PC-3 (cell line): ENCODE results near the gene CORO2A. TPM values are rescaled to one million over a fixed set of nuclear protein-coding genes. Genes with fewer than 3 reads are reported as not detected.
A peak's percentile ranks its signal among the peaks of the same experiment; 100 is the strongest.

Experiments used
- ATAC-seq: fragments of 200-7000 bp; cut with Tn5 transposase; 2 replicates; pipeline ENCODE4 v1.9.1; 2020; ENCODE audit warnings: mild to moderate bottlenecking, moderate library complexity
- BruUV-seq: library from RNA; stranded (reverse); fragments of 400-500 nt; replicated peaks from 2 replicates; lab custom pipeline; 2021; lab: Mats Ljungman, UMichigan
- CTCF ChIA-PET: fragments of 300-600 bp; sonication (Branson Sonifier 250); formaldehyde crosslinking; loops from one replicate; lab custom pipeline; 2022; ENCODE audit warnings: antibody characterized with exemption; lab: Charles Lee
- POLR2A ChIA-PET: fragments of 300-600 bp; sonication (Branson Sonifier 250); formaldehyde crosslinking; loops from one replicate; lab custom pipeline; 2022; ENCODE audit warnings: antibody characterized with exemption; ENCODE audit not compliant: unreplicated experiment; lab: Charles Lee
- DNase-seq: peaks from one replicate; pipeline ENCODE4 v3.0.0-alpha.2; 2015
- H2AFZ ChIP-seq: fragments of 300-600 bp; sonication (generic); 2 replicates; pipeline ENCODE4 v1.6.0; 2016; ENCODE audit warnings: antibody characterized with exemption, low read length
- H3F3A ChIP-seq: fragments of 300-600 bp; sonication (generic); one replicate; pipeline ENCODE4 v1.6.0; 2017; ENCODE audit warnings: antibody characterized with exemption, low read length, control low read depth, mild to moderate bottlenecking; ENCODE audit not compliant: unreplicated experiment
- H3K27ac ChIP-seq: fragments of 300-600 bp; sonication (generic); 2 replicates; pipeline ENCODE4 v1.5.1; 2016; ENCODE audit warnings: mild to moderate bottlenecking, low read length
- H3K27me3 ChIP-seq: fragments of 300-600 bp; sonication (generic); 2 replicates; pipeline ENCODE4 v1.6.1; 2016; ENCODE audit warnings: low read length, mixed read lengths
- H3K36me3 ChIP-seq: fragments of 300-600 bp; sonication (generic); 2 replicates; pipeline ENCODE4 v1.6.1; 2016; ENCODE audit warnings: low read depth, mixed run types, low read length, mixed read lengths
- H3K4me1 ChIP-seq: fragments of 300-600 bp; sonication (generic); 2 replicates; pipeline ENCODE4 v1.5.1; 2016; ENCODE audit warnings: low read length; ENCODE audit not compliant: insufficient read depth
- H3K4me2 ChIP-seq: fragments of 300-600 bp; sonication (generic); 2 replicates; pipeline ENCODE4 v1.6.0; 2016; ENCODE audit warnings: low read length
- H3K4me3 ChIP-seq: fragments of 300-600 bp; sonication (generic); 2 replicates; pipeline ENCODE4 v1.5.1; 2016; ENCODE audit warnings: mild to moderate bottlenecking, low read length, mixed read lengths
- H3K79me2 ChIP-seq: fragments of 300-600 bp; sonication (generic); 2 replicates; pipeline ENCODE4 v1.6.1; 2017; ENCODE audit warnings: low read length, mixed read lengths
- H3K9ac ChIP-seq: fragments of 300-600 bp; sonication (generic); 2 replicates; pipeline ENCODE4 v1.6.0; 2016; ENCODE audit warnings: mild to moderate bottlenecking, low read length
- H3K9me2 ChIP-seq: fragments of 300-600 bp; sonication (generic); replicated peaks from 2 replicates; pipeline ENCODE4 v1.6.1; 2016; ENCODE audit warnings: mixed run types, low read length, mixed read lengths
- H3K9me3 ChIP-seq: fragments of 300-600 bp; sonication (generic); 2 replicates; pipeline ENCODE4 v1.6.1; 2016; ENCODE audit warnings: low read length, mixed read lengths
- H4K20me1 ChIP-seq: fragments of 300-600 bp; sonication (generic); 2 replicates; pipeline ENCODE4 v1.6.1; 2016; ENCODE audit warnings: low read length, mixed read lengths
- CTCF ChIP-seq: fragments of 300-600 bp; sonication (generic); conservative IDR thresholded peaks from 2 replicates; pipeline ENCODE4 v1.5.1; 2017; ENCODE audit warnings: antibody characterized with exemption, low read depth, mild to moderate bottlenecking, low read length
- EZH2 ChIP-seq: fragments of 300-600 bp; sonication (generic); IDR thresholded peaks from one replicate; pipeline ENCODE4 v1.6.1; 2017; ENCODE audit warnings: antibody characterized with exemption, mild to moderate bottlenecking, low read length; ENCODE audit not compliant: unreplicated experiment
- EZH2phosphoT487 ChIP-seq: fragments of 300-600 bp; sonication (generic); IDR thresholded peaks from 2 replicates; pipeline ENCODE4 v1.6.1; 2018; ENCODE audit warnings: mild to moderate bottlenecking, antibody characterized with exemption, low read length, borderline replicate concordance
- intact Hi-C: fragments of 100-400 bp; cut with micrococcal nuclease; formaldehyde crosslinking; loops from 2 replicates; pipeline ENCODE4 v1.9.0; 2023
- total RNA-seq: library from RNA; depleted of rRNA; stranded (reverse); fragments of >200 nt; gene quantifications from 2 replicates; pipeline ENCODE4 v1.2.3, GENCODE V29; 2014

CORO2A gene
- total RNA-seq, 1 experiment from 2014 or later = 2.2 TPM

- H3F3A ChIP-seq = no peaks in the 10 kb centered on the region
- H3K9me3 ChIP-seq = no peaks in the 10 kb centered on the region
- DNase-seq = no peak
- no peaks in the 10 kb centered on the region for H3K9me2 ChIP-seq
- H4K20me1 ChIP-seq = no peaks in the 10 kb centered on the region
- no TSS peak for BruUV-seq
- H3K9ac ChIP-seq = no peak overlapping the region
- H3K4me1 ChIP-seq = peaks cover 50% of the 10 kb centered on the region
- no peaks in the 10 kb centered on the region for H3K79me2 ChIP-seq
- no peak overlapping the region for H3K4me3 ChIP-seq
- POLR2A ChIA-PET = no interaction called here
- no peak overlapping the region for H3K4me2 ChIP-seq
- no peak for ATAC-seq
- intact Hi-C loops = no loop called here
- CTCF ChIA-PET = no interaction called here
- no peaks in the 10 kb centered on the region for H3K27me3 ChIP-seq
- no peak overlapping the region for H3K27ac ChIP-seq
- H3K36me3 ChIP-seq = 0 out of 2 replicates have a peak, but pooled peaks cover 5% of the 10 kb centered on the region
- no peak overlapping the region for H2AFZ ChIP-seq
- TF ChIP-seq EZH2 (no peak), EZH2phosphoT487 (no peak), CTCF (no peak)
These were observed 34.5 kb upstream of the CORO2A start for GRCh38 chr9:98226957-98227356.

- H4K20me1 ChIP-seq = no peaks in the 10 kb centered on the region
- H3K27ac ChIP-seq = no peak overlapping the region
- TF ChIP-seq CTCF (no peak), EZH2phosphoT487 (no peak), EZH2 (no peak)
- peaks cover 45% of the 10 kb centered on the region for H3K4me1 ChIP-seq
- H3K36me3 ChIP-seq = 0 out of 2 replicates have a peak, but pooled peaks cover 5% of the 10 kb centered on the region
- no peak overlapping the region for H3K4me2 ChIP-seq
- no peak overlapping the region for H3K4me3 ChIP-seq
- H3F3A ChIP-seq = no peaks in the 10 kb centered on the region
- no peaks in the 10 kb centered on the region for H3K27me3 ChIP-seq
- DNase-seq = peak; percentile 29
- ChIA-PET POLR2A (no interaction called here), CTCF (no interaction called here)
- ATAC-seq = no peak
- no peaks in the 10 kb centered on the region for H3K79me2 ChIP-seq
- no peak overlapping the region for H2AFZ ChIP-seq
- no peaks in the 10 kb centered on the region for H3K9me2 ChIP-seq
- intact Hi-C loops = no loop called here
- no TSS peak for BruUV-seq
- H3K9me3 ChIP-seq = no peaks in the 10 kb centered on the region
- no peak overlapping the region for H3K9ac ChIP-seq
These were observed 34.1 kb upstream of the CORO2A start for GRCh38 chr9:98226516-98226915.

GRCh38 chr9:98225015-98225442, 32.6 kb upstream of the CORO2A start:
- POLR2A ChIA-PET = no interaction called here
- peaks cover 34% of the 10 kb centered on the region for H3K4me1 ChIP-seq

More at GRCh38 chr9:98225015-98225442, 32.6 kb upstream of the CORO2A start:
- Histone ChIP-seq H2AFZ (no peak overlapping the region), H3K9me3 (no peaks in the 10 kb centered on the region), H3K36me3 (0 out of 2 replicates have a peak, but pooled peaks cover 5% of the 10 kb centered on the region), H3K9me2 (no peaks in the 10 kb centered on the region), H4K20me1 (no peaks in the 10 kb centered on the region), H3K27me3 (no peaks in the 10 kb centered on the region), H3K9ac (no peak overlapping the region), H3K4me2 (no peak overlapping the region), H3K4me3 (no peak overlapping the region), H3K27ac (no peak overlapping the region), H3F3A (no peaks in the 10 kb centered on the region), H3K79me2 (no peaks in the 10 kb centered on the region)
- no peak for ATAC-seq
- no peak for DNase-seq
- no peak for TF ChIP-seq CTCF
- no peak for TF ChIP-seq EZH2phosphoT487
- TF ChIP-seq EZH2 = no peak
- CTCF ChIA-PET = no interaction called here
- intact Hi-C loops = no loop called here
- no TSS peak for BruUV-seq
